ENCODE data around the gene TOM1L2. TPM values are rescaled to one million over a fixed set of nuclear protein-coding genes. Genes with fewer than 3 reads are reported as not detected.

Gene TOM1L2
- total RNA-seq, 1 experiment from 2014 or later, result 24.1 TPM

- Histone ChIP-seq H3K79me2 (ENCODE audit: insufficient read depth, low read length) (no peaks in the 10 kb centered on the region), H3K9me3 (ENCODE audit: control insufficient read depth in 1 of 2, insufficient read depth in 1 of 2, low read depth in 1 of 2, low read length in 2 of 2) (no peaks in the 10 kb centered on the region), H4K20me1 (ENCODE audit: insufficient read depth) (no peaks in the 10 kb centered on the region), H3K9ac (ENCODE audit: low read length) (no peak overlapping the region), H3K4me3 (replicated peaks in 1 of 2; ENCODE audit: low read depth in 1 of 2, low read length in 2 of 2) (no peak overlapping the region), H2AFZ (ENCODE audit: low read depth, low read length, poor library complexity, severe bottlenecking) (no peak overlapping the region), H3K27me3 (ENCODE audit: insufficient read depth, low read length) (no peaks in the 10 kb centered on the region), H3K36me3 (ENCODE audit: control insufficient read depth in 1 of 2, insufficient read depth in 2 of 2, low read length in 2 of 2) (no peaks in the 10 kb centered on the region), H3K4me2 (ENCODE audit: low read length) (no peak overlapping the region), H3K27ac (ENCODE audit: low read depth, low read length) (no peak overlapping the region), H3K4me1 (ENCODE audit: control insufficient read depth in 1 of 2, insufficient read depth in 2 of 2, low read length in 2 of 2) (peaks cover 6 to 17% of the 10 kb centered on the region in 2 experiments), H3K9me2 (ENCODE audit: insufficient read depth) (no peaks in the 10 kb centered on the region)
- ChIA-PET CTCF (interaction anchor here (1.8 kb wide), 1 partner anchor 48 kb away, joined by 4 read pairs; no protein-coding TSS in a partner anchor), POLR2A (no interaction called here), RAD21 (ENCODE audit: low non-redundant PET in 1 of 2, low total read pairs in 2 of 2, uncharacterized antibody in 2 of 2, unreplicated experiment in 2 of 2) (no interaction called here)
- TF ChIP-seq YY1 (IDR thresholded peaks at IDR 0.05; ENCODE audit: extremely low read depth, insufficient replicate concordance, low read depth, low read length) (no peak), JUND (IDR thresholded peaks at IDR 0.05) (no peak), EZH2phosphoT487 (IDR thresholded peaks at IDR 0.05; ENCODE audit: borderline replicate concordance) (no peak), CTCF (IDR thresholded peaks at IDR 0.05 in 2 of 3, conservative IDR thresholded peaks at IDR 0.05 in 1 of 3; ENCODE audit: borderline replicate concordance in 1 of 3, insufficient read depth in 1 of 3, low read depth in 2 of 3, low read length in 2 of 3) (peak; percentile 17 to 44 (median 40); a peak in 5 of 6 replicates), CBX3 (IDR thresholded peaks at IDR 0.05; ENCODE audit: low read depth) (no peak), SP1 (IDR thresholded peaks at IDR 0.05; ENCODE audit: low read depth) (no peak), RAD21 (IDR thresholded peaks at IDR 0.05; ENCODE audit: low read depth) (peak; percentile 53), SIN3A (IDR thresholded peaks at IDR 0.05; ENCODE audit: low read depth) (no peak)
- BruUV-seq (replicated peaks), result no TSS peak
- intact Hi-C loops (cut with micrococcal nuclease), result no loop called here
- ATAC-seq (peak; percentile 55; the same call in 1 of the 2 replicates), DNase-seq (ENCODE audit: low read depth, low spot score) (no peak)
These were observed 13.4 kb upstream of the TOM1L2 start for GRCh38 chr17:17985555-17985954.

- no peak overlapping the region for H3K4me2 ChIP-seq (ENCODE audit: low read length)
- peaks cover 2 to 13% of the 10 kb centered on the region in 2 experiments for H3K4me1 ChIP-seq (ENCODE audit: control insufficient read depth in 1 of 2, insufficient read depth in 2 of 2, low read length in 2 of 2)
- CTCF ChIA-PET, result interaction anchor here (1.8 kb wide), 1 partner anchor 48 kb away, joined by 4 read pairs; no protein-coding TSS in a partner anchor
- no peaks in the 10 kb centered on the region for H3K9me3 ChIP-seq (ENCODE audit: control insufficient read depth in 1 of 2, insufficient read depth in 1 of 2, low read depth in 1 of 2, low read length in 2 of 2)
- no peak overlapping the region for H3K27ac ChIP-seq (ENCODE audit: low read depth, low read length)
- H3K9me2 ChIP-seq (ENCODE audit: insufficient read depth), result no peaks in the 10 kb centered on the region
- no peaks in the 10 kb centered on the region for H3K79me2 ChIP-seq (ENCODE audit: insufficient read depth, low read length)
- H2AFZ ChIP-seq (ENCODE audit: low read depth, low read length, poor library complexity, severe bottlenecking), result no peak overlapping the region
- no peak overlapping the region for H3K4me3 ChIP-seq (replicated peaks in 1 of 2; ENCODE audit: low read depth in 1 of 2, low read length in 2 of 2)
- H3K27me3 ChIP-seq (ENCODE audit: insufficient read depth, low read length), result no peaks in the 10 kb centered on the region
- no peaks in the 10 kb centered on the region for H4K20me1 ChIP-seq (ENCODE audit: insufficient read depth)
- intact Hi-C loops (cut with micrococcal nuclease), result no loop called here
- no TSS peak for BruUV-seq (replicated peaks)
- TF ChIP-seq CTCF (IDR thresholded peaks at IDR 0.05 in 2 of 3, conservative IDR thresholded peaks at IDR 0.05 in 1 of 3; ENCODE audit: borderline replicate concordance in 1 of 3, insufficient read depth in 1 of 3, low read depth in 2 of 3, low read length in 2 of 3), result no peak
- TF ChIP-seq POLR2A (IDR thresholded peaks at IDR 0.05; ENCODE audit: borderline replicate concordance, extremely low read depth, insufficient read depth, insufficient read length), result no peak
- no peak for TF ChIP-seq JUND (IDR thresholded peaks at IDR 0.05)
- no peak for TF ChIP-seq FOSL1 (IDR thresholded peaks at IDR 0.05; ENCODE audit: low read depth)
- TF ChIP-seq POLR2AphosphoS5 (IDR thresholded peaks at IDR 0.05; ENCODE audit: low read depth, low read length), result no peak
- no peak for TF ChIP-seq EGR1 (IDR thresholded peaks at IDR 0.05; ENCODE audit: low read depth)
- TF ChIP-seq ZFX (IDR thresholded peaks at IDR 0.05), result no peak
- TF ChIP-seq ATF3 (IDR thresholded peaks at IDR 0.05), result no peak
- no peak for TF ChIP-seq SIN3A (IDR thresholded peaks at IDR 0.05; ENCODE audit: low read depth)
- TF ChIP-seq MAX (IDR thresholded peaks at IDR 0.05), result no peak
- H3K36me3 ChIP-seq (ENCODE audit: control insufficient read depth in 1 of 2, insufficient read depth in 2 of 2, low read length in 2 of 2), result no peaks in the 10 kb centered on the region
- ATAC-seq (no peak), DNase-seq (ENCODE audit: low read depth, low spot score) (no peak)
- RAD21 ChIA-PET (ENCODE audit: low non-redundant PET in 1 of 2, low total read pairs in 2 of 2, uncharacterized antibody in 2 of 2, unreplicated experiment in 2 of 2), result no interaction called here
- POLR2A ChIA-PET, result no interaction called here
- H3K9ac ChIP-seq (ENCODE audit: low read length), result no peak overlapping the region
These were observed 13.0 kb upstream of the TOM1L2 start for GRCh38 chr17:17985153-17985552.
